AG08395 (cell line): ENCODE data around the gene PRRG3.

Experiments used
- DNase-seq: peaks from one replicate; pipeline ENCODE4 v3.0.0; 2012; ENCODE audit warnings: mixed read lengths, low spot score

Gene PRRG3

DNA sequence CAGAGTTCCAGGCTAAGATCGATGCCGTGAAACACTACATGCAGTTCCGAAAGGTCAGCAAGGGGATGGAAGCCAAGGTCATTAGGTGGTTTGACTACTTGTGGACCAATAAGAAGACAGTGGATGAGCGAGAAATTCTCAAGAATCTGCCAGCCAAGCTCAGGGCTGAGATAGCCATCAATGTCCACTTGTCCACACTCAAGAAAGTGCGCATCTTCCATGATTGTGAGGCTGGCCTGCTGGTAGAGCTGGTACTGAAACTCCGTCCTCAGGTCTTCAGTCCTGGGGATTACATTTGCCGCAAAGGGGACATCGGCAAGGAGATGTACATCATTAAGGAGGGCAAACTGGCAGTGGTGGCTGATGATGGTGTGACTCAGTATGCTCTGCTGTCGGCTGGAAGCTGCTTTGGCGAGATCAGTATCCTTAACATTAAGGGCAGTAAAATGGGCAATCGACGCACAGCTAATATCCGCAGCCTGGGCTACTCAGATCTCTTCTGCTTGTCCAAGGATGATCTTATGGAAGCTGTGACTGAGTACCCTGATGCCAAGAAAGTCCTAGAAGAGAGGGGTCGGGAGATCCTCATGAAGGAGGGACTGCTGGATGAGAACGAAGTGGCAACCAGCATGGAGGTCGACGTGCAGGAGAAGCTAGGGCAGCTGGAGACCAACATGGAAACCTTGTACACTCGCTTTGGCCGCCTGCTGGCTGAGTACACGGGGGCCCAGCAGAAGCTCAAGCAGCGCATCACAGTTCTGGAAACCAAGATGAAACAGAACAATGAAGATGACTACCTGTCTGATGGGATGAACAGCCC lies 48.6 kb downstream of the PRRG3 start:
- DNase-seq: no peak

- no peak for DNase-seq
These were observed 50.4 kb downstream of the PRRG3 start for GRCh38 chrX:151745651-151746050.

DNA sequence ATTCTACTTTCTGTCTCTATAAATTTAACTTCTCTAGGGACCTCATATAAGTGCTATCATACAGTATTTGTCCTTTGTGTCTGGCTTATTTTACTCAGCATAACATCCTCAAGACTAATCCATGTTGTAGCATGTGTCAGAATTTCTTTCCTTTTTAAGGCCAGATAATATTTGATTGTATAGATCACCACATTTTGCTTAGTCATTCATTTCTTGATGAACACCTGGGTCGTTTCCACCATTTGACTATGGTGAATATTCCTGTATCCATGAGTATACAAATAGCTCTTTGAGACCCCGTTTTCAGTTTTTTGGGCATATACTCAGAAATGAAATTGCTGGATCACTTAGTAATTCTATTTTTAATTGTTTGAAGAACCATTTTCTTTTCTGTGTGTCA lies 51.2 kb downstream of the PRRG3 start:
- no peak for DNase-seq

DNA sequence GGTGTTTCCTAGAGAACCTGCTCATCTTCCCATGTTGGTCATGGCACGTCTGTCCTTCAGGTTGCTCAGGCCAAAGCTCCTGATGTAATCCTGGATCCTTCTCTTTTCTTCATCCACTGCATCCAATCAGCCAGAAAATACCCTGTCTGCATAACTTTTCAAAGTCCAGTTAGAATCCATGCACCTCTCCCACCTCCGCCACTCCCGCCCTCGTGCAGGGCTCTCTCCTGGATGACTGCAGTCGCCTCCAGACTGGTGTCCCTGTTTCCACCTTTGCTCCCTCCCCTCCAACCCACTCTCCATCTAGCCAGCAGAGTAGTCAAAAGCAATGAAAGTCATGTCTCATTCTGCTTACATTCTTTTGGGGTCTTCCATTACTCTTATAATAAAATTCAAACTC lies 55.3 kb downstream of the PRRG3 start:
- DNase-seq: no peak

DNA sequence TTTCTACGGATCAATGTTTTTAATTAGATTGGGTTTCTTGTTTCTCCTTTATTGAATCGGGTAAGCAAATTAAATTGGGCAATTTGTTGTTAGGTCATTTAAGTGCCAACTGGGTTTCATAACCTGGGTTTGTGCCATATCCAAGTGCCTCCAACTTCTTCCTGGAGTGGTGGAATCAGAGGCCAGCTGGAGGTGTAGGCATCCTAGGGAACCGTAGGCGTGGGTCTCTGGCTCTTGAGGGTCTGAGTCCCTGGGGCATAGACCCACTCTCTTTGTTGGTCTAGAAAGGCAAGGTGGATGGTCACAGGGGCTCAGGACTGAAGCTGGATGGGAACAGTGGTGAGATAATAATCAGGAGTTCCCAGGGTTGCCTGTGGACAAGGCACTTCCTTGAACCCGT lies 57.6 kb downstream of the PRRG3 start:
- DNase-seq: no peak

DNA sequence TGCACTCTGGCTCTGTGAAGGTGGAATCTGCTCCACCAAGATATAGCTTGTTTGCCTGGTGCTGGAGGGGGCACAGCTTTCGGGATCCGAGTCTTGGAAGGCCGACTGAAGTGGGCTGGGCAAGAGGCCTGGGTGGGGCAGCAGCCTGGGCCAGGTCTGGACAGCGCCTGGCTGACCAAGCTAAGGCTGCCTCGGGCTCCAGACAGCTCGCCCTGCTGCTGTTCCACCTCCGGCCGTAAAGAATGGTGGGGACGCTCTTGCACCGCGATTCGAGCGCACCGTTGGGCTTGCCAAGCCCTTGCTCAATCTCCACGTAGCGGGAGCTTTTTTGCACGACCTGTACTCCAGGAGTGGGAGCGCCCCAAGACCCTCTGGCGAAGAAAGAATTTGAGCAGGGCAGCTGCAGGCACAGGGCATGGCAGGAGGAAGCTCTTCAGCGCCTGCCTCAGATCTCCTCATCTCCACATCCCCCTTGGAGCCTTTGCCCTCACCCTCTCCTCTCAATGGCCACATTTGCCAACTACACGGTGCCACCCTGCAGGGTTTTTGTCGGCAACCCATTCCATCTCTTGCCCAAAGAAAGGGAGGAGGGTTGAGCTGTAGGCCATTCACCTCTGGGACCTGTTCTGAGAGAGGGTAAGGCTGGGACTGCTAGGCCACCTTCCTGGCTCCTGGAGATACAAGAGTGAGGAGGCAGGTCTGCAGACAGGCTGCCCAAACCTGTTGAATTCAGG lies 58.2 kb downstream of the PRRG3 start:
- peak; percentile 68 for DNase-seq

GRCh38 chrX:151754047-151754429 lies 58.8 kb downstream of the PRRG3 start:
- peak; percentile 77 for DNase-seq

GRCh38 chrX:151754641-151755215 lies 59.5 kb downstream of the PRRG3 start:
- no peak for DNase-seq
